Measurements from ENCODE around the gene SLC46A2.

Gene SLC46A2

GRCh38 chr9:112885324-112885723 is 5.4 kb downstream of the SLC46A2 start:
- no peak for DNase-seq

- no peak for DNase-seq
Observed at GRCh38 chr9:112884721-112885120, 6.0 kb downstream of the SLC46A2 start.

- DNase-seq, result no peak
Observed at GRCh38 chr9:112884101-112884500, 6.6 kb downstream of the SLC46A2 start.

GRCh38 chr9:112881331-112881730 is 9.3 kb downstream of the SLC46A2 start:
- no peak for DNase-seq

GRCh38 chr9:112880650-112881049 is 10.0 kb downstream of the SLC46A2 start:
- DNase-seq, result no peak

- no peak for DNase-seq
Observed at GRCh38 chr9:112878752-112879151, 11.9 kb downstream of the SLC46A2 start.

- DNase-seq, result no peak
Observed at GRCh38 chr9:112873773-112874405, 16.8 kb downstream of the SLC46A2 start.

GRCh38 chr9:112872019-112872418 is 18.7 kb downstream of the SLC46A2 start:
- DNase-seq, result no peak

GRCh38 chr9:112870556-112870955 is 20.1 kb downstream of the SLC46A2 start:
- DNase-seq, result no peak

GRCh38 chr9:112869917-112870316 is 20.8 kb downstream of the SLC46A2 start:
- no peak for DNase-seq

- DNase-seq, result no peak
Observed at GRCh38 chr9:112869041-112869529, 21.6 kb downstream of the SLC46A2 start.

- DNase-seq, result no peak
Observed at GRCh38 chr9:112868461-112868860, 22.2 kb downstream of the SLC46A2 start.

GRCh38 chr9:112867275-112867991 is 23.2 kb downstream of the SLC46A2 start:
- DNase-seq, result no peak

GRCh38 chr9:112866662-112867274 is 23.9 kb downstream of the SLC46A2 start:
- no peak for DNase-seq

GRCh38 chr9:112864982-112865381 is 25.7 kb downstream of the SLC46A2 start:
- DNase-seq, result no peak

GRCh38 chr9:112864403-112864802 is 26.3 kb downstream of the SLC46A2 start:
- DNase-seq, result no peak

- DNase-seq, result no peak
Observed at GRCh38 chr9:112863746-112864145, 26.9 kb downstream of the SLC46A2 start.

- no peak for DNase-seq
Observed at GRCh38 chr9:112863214-112863613, 27.5 kb downstream of the SLC46A2 start.

- DNase-seq, result no peak
Observed at GRCh38 chr9:112861638-112862555, 28.8 kb downstream of the SLC46A2 start.

- no peak for DNase-seq
Observed at GRCh38 chr9:112861155-112861554, 29.5 kb downstream of the SLC46A2 start.

- DNase-seq, result no peak
Observed at GRCh38 chr9:112860451-112860850, 30.2 kb downstream of the SLC46A2 start.

GRCh38 chr9:112858625-112859147 is 32.0 kb downstream of the SLC46A2 start:
- DNase-seq, result no peak

- no peak for DNase-seq
Observed at GRCh38 chr9:112858005-112858404, 32.7 kb downstream of the SLC46A2 start.

Data from CD4-positive, alpha-beta T cell treated with Interleukin-21 for 1 hour (primary cell).